ENCODE results near the gene LFNG. TPM values are rescaled to one million over a fixed set of nuclear protein-coding genes. Genes with fewer than 3 reads are reported as not detected.
A peak's percentile ranks its signal among the peaks of the same experiment; 100 is the strongest.

Gene LFNG
- total and polyA plus RNA-seq, 9 of the 15 experiments (the other 6 are each of a cell fraction or from before 2014, with no cell fraction given), result 0.03 to 0.89 (median 0.25) TPM; not detected in 1

- POLR2A ChIA-PET, result interaction anchor here (0.5 to 1.9 kb wide), 2 partner anchors 11 to 384 kb away, joined by 3 to 6 read pairs; no protein-coding TSS in a partner anchor
- no peak for TF ChIP-seq ZNF609 (CRISPR knock-in tag; IDR thresholded peaks at IDR 0.05; ENCODE audit: borderline replicate concordance)
- no peak for TF ChIP-seq TSHZ1 (CRISPR knock-in tag; IDR thresholded peaks at IDR 0.05)
- no peak for TF ChIP-seq SNAPC5 (CRISPR knock-in tag; IDR thresholded peaks at IDR 0.05)
- no peak for TF ChIP-seq MNT (conservative IDR thresholded peaks at IDR 0.05)
- no peak for TF ChIP-seq ZZZ3 (IDR thresholded peaks at IDR 0.05)
- TF ChIP-seq CEBPB (tag; IDR thresholded peaks at IDR 0.05), result no peak
- peak; percentile 85 for TF ChIP-seq SMARCA5 (IDR thresholded peaks at IDR 0.05)
- TF ChIP-seq CBFB (CRISPR knock-in tag; IDR thresholded peaks at IDR 0.05), result no peak
- no peak for TF ChIP-seq ZNF174 (CRISPR knock-in tag; IDR thresholded peaks at IDR 0.05)
- TF ChIP-seq HDAC2 (IDR thresholded peaks at IDR 0.05), result peak; percentile 56
- no peak for TF ChIP-seq HLTF (IDR thresholded peaks at IDR 0.05)
These were observed 49.2 kb upstream of the LFNG start for GRCh38 chr7:2470204-2471021.

More at GRCh38 chr7:2470204-2471021, 49.2 kb upstream of the LFNG start:
- intact Hi-C loops (cut with micrococcal nuclease), result loop anchor here (10.0 kb wide), 1 partner anchor 194 kb away; no protein-coding TSS in a partner anchor
- Histone ChIP-seq H3K9me1 (ENCODE audit: control insufficient read depth, insufficient read depth, low read length) (no peaks in the 10 kb centered on the region), H3K27ac (ENCODE audit: extremely low read depth, low read depth, low read length) (no peak overlapping the region), H4K20me1 (replicated peaks; ENCODE audit: control insufficient read depth, insufficient read depth, low read length) (peaks cover 6% of the 10 kb centered on the region; the same call in 1 of the 2 replicates), H3K4me1 (replicated peaks in 1 of 2; ENCODE audit: control insufficient read depth in 2 of 2, insufficient read depth in 2 of 2, low read length in 2 of 2) (peaks cover 0 to 35% of the 10 kb centered on the region in 2 experiments; a peak in 2 of 5 replicates), H3K4me2 (ENCODE audit: insufficient read depth, low read length) (no peak overlapping the region), H3K9me3 (replicated peaks; ENCODE audit: control insufficient read depth, insufficient read depth, low read depth, low read length) (no peaks in the 10 kb centered on the region), H2AFZ (ENCODE audit: low read depth, low read length) (no peak overlapping the region), H3K9ac (ENCODE audit: insufficient read depth in 1 of 2, low read depth in 2 of 2, low read length in 2 of 2) (peak overlapping the region in 1 of 2 experiments; percentile 28; a peak in 1 of 4 replicates), H3K36me3 (ENCODE audit: control insufficient read depth, insufficient read depth, low read length) (no peaks in the 10 kb centered on the region), H3K4me3 (no peak overlapping the region), H3K27me3 (ENCODE audit: control insufficient read depth in 2 of 2, insufficient read depth in 2 of 2, low read length in 2 of 2) (peaks cover 0 to 25% of the 10 kb centered on the region in 2 experiments; a peak in 4 of 5 replicates), H3K79me2 (ENCODE audit: control insufficient read depth, insufficient read depth, low read length) (no peaks in the 10 kb centered on the region)
- CTCF ChIA-PET (ENCODE audit: low intra/inter-chr PET ratio), result interaction anchor here (2.2 to 2.3 kb wide), 2 partner anchors 19 to 891 kb away, joined by 9 to 12 read pairs; no protein-coding TSS in a partner anchor
- FAIRE-seq (no peak), DNase-seq (ENCODE audit: extremely low read depth in 1 of 4, low spot score in 3 of 4) (no peak), ATAC-seq (no peak)
- in situ Hi-C loops (cut with MboI), result no loop called here
- no TSS peak for BruUV-seq (replicated peaks)
- 30% methylated on average over 18 of the region's 19 CpGs for WGBS (ENCODE audit: insufficient coverage, low coverage, missing lambda C conversion rate)
